Cardiac muscle cell (in vitro differentiated cells and primary cell): ENCODE results near the gene CATSPERE. TPM values are rescaled to one million over a fixed set of nuclear protein-coding genes. Genes with fewer than 3 reads are reported as not detected.

Experiments
- DNase-seq, 2 donors: peaks; one replicate each; pipeline versions ENCODE4 v3.0.0 to v3.0.0-alpha.2; 2010 to 2017; ENCODE audit warnings: low read depth in 1 of 2, low spot score in 1 of 2
- H3K27ac ChIP-seq: fragments of 200-600 bp; sonication (generic); 2 replicates; pipeline ENCODE4 v1.5.1; 2016
- H3K27me3 ChIP-seq: fragments of 200-600 bp; sonication (generic); 2 replicates; pipeline ENCODE4 v1.6.0; 2016; ENCODE audit warnings: control low read depth
- H3K36me3 ChIP-seq: fragments of 200-600 bp; sonication (generic); 2 replicates; pipeline ENCODE4 v1.5.1; 2016; ENCODE audit warnings: control low read depth
- H3K4me1 ChIP-seq: fragments of 200-600 bp; sonication (generic); 2 replicates; pipeline ENCODE4 v1.8.1; 2017; ENCODE audit warnings: low read depth, mild to moderate bottlenecking, mixed run types
- H3K4me3 ChIP-seq: fragments of 200-600 bp; sonication (generic); 2 replicates; pipeline ENCODE4 v1.5.1; 2016; ENCODE audit warnings: mild to moderate bottlenecking
- H3K9me3 ChIP-seq: fragments of 200-600 bp; sonication (generic); 2 replicates; pipeline ENCODE4 v1.5.1; 2017; ENCODE audit warnings: low read depth, mild to moderate bottlenecking, control low read depth
- polyA plus RNA-seq: library from polyadenylated mRNA; unstranded; fragments of >200 nt; fragmentation: Nextera tagmentation; extraction: Ambion mirVana; gene quantifications from 2 replicates; pipeline ENCODE4 v1.2.1, GENCODE V29; 2016
- total RNA-seq: library from RNA; depleted of rRNA; stranded (reverse); fragments of >200 nt; gene quantifications from 2 replicates; pipeline ENCODE4 v1.2.3, GENCODE V29; 2016
- TF ChIP-seq, protein P1 (sequence below): IDR thresholded peaks from 2 replicates; pipeline ENCODE4 v1.5.1; 2012; ENCODE audit warnings: low read depth, mild to moderate bottlenecking, low read length

The CATSPERE gene
- total and polyA plus RNA-seq, 2 experiments from 2014 or later = 1.1 to 1.4 TPM

- Histone ChIP-seq H3K36me3 (no peaks in the 10 kb centered on the region), H3K9me3 (no peaks in the 10 kb centered on the region), H3K27me3 (no peaks in the 10 kb centered on the region), H3K27ac (no peak overlapping the region), H3K4me3 (no peak overlapping the region), H3K4me1 (no peaks in the 10 kb centered on the region)
- no peak for DNase-seq
- TF ChIP-seq, protein P1, sequence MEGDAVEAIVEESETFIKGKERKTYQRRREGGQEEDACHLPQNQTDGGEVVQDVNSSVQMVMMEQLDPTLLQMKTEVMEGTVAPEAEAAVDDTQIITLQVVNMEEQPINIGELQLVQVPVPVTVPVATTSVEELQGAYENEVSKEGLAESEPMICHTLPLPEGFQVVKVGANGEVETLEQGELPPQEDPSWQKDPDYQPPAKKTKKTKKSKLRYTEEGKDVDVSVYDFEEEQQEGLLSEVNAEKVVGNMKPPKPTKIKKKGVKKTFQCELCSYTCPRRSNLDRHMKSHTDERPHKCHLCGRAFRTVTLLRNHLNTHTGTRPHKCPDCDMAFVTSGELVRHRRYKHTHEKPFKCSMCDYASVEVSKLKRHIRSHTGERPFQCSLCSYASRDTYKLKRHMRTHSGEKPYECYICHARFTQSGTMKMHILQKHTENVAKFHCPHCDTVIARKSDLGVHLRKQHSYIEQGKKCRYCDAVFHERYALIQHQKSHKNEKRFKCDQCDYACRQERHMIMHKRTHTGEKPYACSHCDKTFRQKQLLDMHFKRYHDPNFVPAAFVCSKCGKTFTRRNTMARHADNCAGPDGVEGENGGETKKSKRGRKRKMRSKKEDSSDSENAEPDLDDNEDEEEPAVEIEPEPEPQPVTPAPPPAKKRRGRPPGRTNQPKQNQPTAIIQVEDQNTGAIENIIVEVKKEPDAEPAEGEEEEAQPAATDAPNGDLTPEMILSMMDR = no peak
Observed at GRCh38 chr1:244601336-244601735, 140.3 kb downstream of the CATSPERE start.

- no peaks in the 10 kb centered on the region for H3K36me3 ChIP-seq
- H3K27ac ChIP-seq = no peak overlapping the region
- no peaks in the 10 kb centered on the region for H3K9me3 ChIP-seq
- DNase-seq = peak; percentile 47 to 56
- no peak overlapping the region for H3K4me3 ChIP-seq
- no peaks in the 10 kb centered on the region for H3K27me3 ChIP-seq
- TF ChIP-seq, protein P1 = peak; percentile 60
- no peaks in the 10 kb centered on the region for H3K4me1 ChIP-seq
Observed at GRCh38 chr1:244603498-244603897, 142.4 kb downstream of the CATSPERE start.

DNA sequence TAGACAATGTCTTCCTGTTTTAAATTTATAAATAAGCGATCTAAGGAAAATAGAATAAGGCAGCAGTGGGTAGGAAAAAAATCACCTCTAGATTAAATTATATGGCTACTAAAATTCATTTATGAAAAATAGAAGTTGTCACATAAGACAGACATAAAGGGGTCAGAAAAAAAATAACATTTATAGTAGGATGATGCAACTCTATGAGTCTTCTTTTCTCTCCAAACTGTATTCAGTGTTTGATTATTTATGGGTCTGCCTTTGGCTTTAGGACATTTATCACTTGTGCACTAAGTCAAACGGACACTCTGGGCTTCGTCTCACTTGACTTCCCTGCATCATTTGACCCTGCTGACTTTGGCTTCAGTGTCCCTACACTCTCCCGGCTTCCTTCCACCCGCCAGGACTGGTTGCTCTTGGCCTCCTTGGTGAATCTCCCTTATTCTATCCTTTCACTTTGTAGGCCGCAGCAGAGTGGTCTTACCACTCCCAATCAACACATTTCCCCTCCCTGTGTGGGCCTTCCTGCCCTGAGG is 144.8 kb downstream of the CATSPERE start:
- Histone ChIP-seq H3K27me3 (no peaks in the 10 kb centered on the region), H3K4me1 (no peaks in the 10 kb centered on the region), H3K27ac (no peak overlapping the region), H3K9me3 (no peaks in the 10 kb centered on the region), H3K36me3 (no peaks in the 10 kb centered on the region), H3K4me3 (no peak overlapping the region)
- TF ChIP-seq, protein P1 = no peak
- no peak for DNase-seq

- Histone ChIP-seq H3K9me3 (no peaks in the 10 kb centered on the region), H3K27me3 (no peaks in the 10 kb centered on the region), H3K36me3 (no peaks in the 10 kb centered on the region), H3K4me3 (no peak overlapping the region), H3K27ac (no peak overlapping the region), H3K4me1 (no peaks in the 10 kb centered on the region)
- DNase-seq = peak in 1 of 2 donors; percentile 65
- TF ChIP-seq, protein P1 = no peak
Observed at GRCh38 chr1:244614113-244614836, 153.2 kb downstream of the CATSPERE start.

- Histone ChIP-seq H3K27ac (no peak overlapping the region), H3K9me3 (no peaks in the 10 kb centered on the region), H3K27me3 (no peaks in the 10 kb centered on the region), H3K4me3 (no peak overlapping the region), H3K36me3 (no peaks in the 10 kb centered on the region), H3K4me1 (no peaks in the 10 kb centered on the region)
- TF ChIP-seq, protein P1 = no peak
- DNase-seq = no peak
Observed at GRCh38 chr1:244614879-244615278, 153.8 kb downstream of the CATSPERE start.
